GM12878 (cell line): ENCODE measurements around the gene CFL2. TPM values are rescaled to one million over a fixed set of nuclear protein-coding genes. Genes with fewer than 3 reads are reported as not detected.

ENCODE experiments used
- ATAC-seq: fragments of 200-7000 bp; cut with Tn5 transposase; 3 replicates; pipeline ENCODE4 v1.9.1; 2020; ENCODE audit warnings: mild to moderate bottlenecking, moderate library complexity
- BruUV-seq: library from RNA; stranded (reverse); fragments of 400-500 nt; replicated peaks from 2 replicates; lab custom pipeline; 2021; lab: Mats Ljungman, UMichigan
- CTCF ChIA-PET: fragments of 300-600 bp; sonication (Branson Sonifier 250); formaldehyde crosslinking; extraction: SDS; loops from one replicate; lab custom pipeline; 2021; ENCODE audit warnings: inconsistent platforms; lab: Yijun Ruan, JAX
- POLR2A ChIA-PET: fragments of 350-600 bp; formaldehyde crosslinking; extraction: SDS; loops from one replicate; lab custom pipeline; 2021; ENCODE audit warnings: inconsistent platforms; lab: Charles Lee
- RAD21 ChIA-PET: fragments of 300-600 bp; sonication (Branson Sonifier 250); formaldehyde crosslinking; loops from one replicate; lab custom pipeline; 2023; ENCODE audit warnings: antibody characterized with exemption; ENCODE audit not compliant: unreplicated experiment; lab: Charles Lee
- SMC1A ChIA-PET: fragments of 300-600 bp; sonication (Branson Sonifier 250); formaldehyde crosslinking; loops from one replicate; lab custom pipeline; 2023; ENCODE audit not compliant: unreplicated experiment, uncharacterized antibody; lab: Charles Lee
- DNase-seq: peaks from one replicate; pipeline ENCODE4 v3.0.0-alpha.2; 2011; ENCODE audit warnings: low read depth, low spot score
- FAIRE-seq: peaks from 3 replicates; lab custom pipeline; 2011; peaks lifted over from hg19 to GRCh38; lab: Jason Lieb, UNC
- H2AFZ ChIP-seq: 2 replicates; pipeline ENCODE4 v1.6.0; 2011; ENCODE audit warnings: low read depth, low read length, control low read depth; ENCODE audit not compliant: control insufficient read depth
- H3K27ac ChIP-seq: 2 replicates; pipeline ENCODE4 v1.5.1; 2011; ENCODE audit warnings: control low read depth; ENCODE audit not compliant: control insufficient read depth, insufficient read depth
- H3K27me3 ChIP-seq, 2 experiments: replicated peaks in 1 of 2; 2 replicates each; pipeline versions ENCODE4 v1.6.0 to v1.6.1; 2011; ENCODE audit warnings: low read length in 1 of 2; ENCODE audit not compliant: control insufficient read depth in 2 of 2, insufficient read depth in 2 of 2
- H3K36me3 ChIP-seq, 2 experiments: 2 replicates each; pipeline ENCODE4 v1.5.1; 2011; ENCODE audit warnings: low read length in 1 of 2; ENCODE audit not compliant: control insufficient read depth in 2 of 2, insufficient read depth in 2 of 2
- H3K4me1 ChIP-seq: 2 replicates; pipeline ENCODE4 v1.6.1; 2011; ENCODE audit warnings: mild to moderate bottlenecking, low read length, moderate library complexity, mixed read lengths; ENCODE audit not compliant: control insufficient read depth, insufficient read depth
- H3K4me2 ChIP-seq: 2 replicates; pipeline ENCODE4 v1.6.0; 2011; ENCODE audit warnings: control low read depth; ENCODE audit not compliant: control insufficient read depth, insufficient read depth
- H3K4me3 ChIP-seq: fragments of 200-600 bp; sonication (generic); 2 replicates; pipeline ENCODE4 v1.5.1; 2016
- H3K79me2 ChIP-seq: 2 replicates; pipeline ENCODE4 v1.6.0; 2011; ENCODE audit warnings: low read length; ENCODE audit not compliant: control insufficient read depth, insufficient read depth
- H3K9ac ChIP-seq: 2 replicates; pipeline ENCODE4 v1.8.0; 2011; ENCODE audit warnings: low read length, control low read depth, mixed read lengths; ENCODE audit not compliant: control insufficient read depth, insufficient read depth
- H3K9me3 ChIP-seq: replicated peaks from 3 replicates; pipeline ENCODE4 v1.5.1; 2011; ENCODE audit warnings: mild to moderate bottlenecking, low read length; ENCODE audit not compliant: control insufficient read depth, insufficient read depth
- H4K20me1 ChIP-seq: 2 replicates; pipeline ENCODE4 v1.6.0; 2011; ENCODE audit not compliant: control insufficient read depth, insufficient read depth
- ASH2L ChIP-seq: fragments of 300-600, 200-600 bp; sonication (generic); IDR thresholded peaks from 2 replicates; pipeline ENCODE4 v1.6.1; 2017; ENCODE audit warnings: low read depth, mild to moderate bottlenecking, borderline replicate concordance
- BRCA1 ChIP-seq: IDR thresholded peaks from 2 replicates; pipeline ENCODE4 v1.6.1; 2011; ENCODE audit warnings: low read depth, low read length, improper control_type of control experiment
- CHD2 ChIP-seq: IDR thresholded peaks from 2 replicates; pipeline ENCODE4 v1.6.1; 2011; ENCODE audit warnings: low read depth, low read length, improper control_type of control experiment, borderline replicate concordance
- CREB1 ChIP-seq: IDR thresholded peaks from 2 replicates; pipeline ENCODE4 v1.6.1; 2012; ENCODE audit warnings: low read depth, mild to moderate bottlenecking, inconsistent platforms
- CREM ChIP-seq: IDR thresholded peaks from 2 replicates; pipeline ENCODE4 v1.6.1; 2014; ENCODE audit warnings: antibody characterized with exemption, low read depth
- DPF2 ChIP-seq: fragments of 450-650 bp; IDR thresholded peaks from 2 replicates; pipeline ENCODE4 v1.6.1; 2017; ENCODE audit warnings: mild to moderate bottlenecking
- FOXK2 ChIP-seq: fragments of 450-650 bp; IDR thresholded peaks from 2 replicates; pipeline ENCODE4 v1.6.1; 2017; ENCODE audit warnings: mild to moderate bottlenecking, moderate library complexity
- GATAD2B ChIP-seq: fragments of 450-650 bp; conservative IDR thresholded peaks from 2 replicates; pipeline ENCODE4 v1.6.1; 2017; ENCODE audit warnings: low read depth, mild to moderate bottlenecking, moderate library complexity
- HDAC6 ChIP-seq: fragments of 200-600 bp; sonication (generic); IDR thresholded peaks from one replicate; pipeline ENCODE4 v1.8.0; 2017; ENCODE audit warnings: antibody characterized with exemption; ENCODE audit not compliant: unreplicated experiment
- JUNB ChIP-seq: IDR thresholded peaks from 2 replicates; pipeline ENCODE4 v1.6.1; 2016; ENCODE audit warnings: antibody characterized with exemption, mild to moderate bottlenecking
- MEF2A ChIP-seq: IDR thresholded peaks from 2 replicates; pipeline ENCODE4 v1.6.1; 2011; ENCODE audit warnings: low read depth, mild to moderate bottlenecking, low read length, moderate library complexity; ENCODE audit not compliant: insufficient read depth
- NFYB ChIP-seq: IDR thresholded peaks from 2 replicates; pipeline ENCODE4 v1.6.1; 2011; ENCODE audit warnings: low read depth, mild to moderate bottlenecking, low read length, improper control_type of control experiment, moderate library complexity; ENCODE audit not compliant: insufficient read depth
- RUNX3 ChIP-seq: IDR thresholded peaks from 2 replicates; pipeline ENCODE4 v1.6.1; 2012; ENCODE audit warnings: low read length, inconsistent platforms
- SMAD1 ChIP-seq: fragments of 450-650 bp; IDR thresholded peaks from 2 replicates; pipeline ENCODE4 v1.6.1; 2018; ENCODE audit warnings: mild to moderate bottlenecking, low read depth; ENCODE audit not compliant: partially characterized antibody
- SPI1 ChIP-seq: IDR thresholded peaks from 2 replicates; pipeline ENCODE4 v1.6.1; 2011; ENCODE audit warnings: low read depth, mild to moderate bottlenecking, low read length, moderate library complexity, borderline replicate concordance; ENCODE audit not compliant: insufficient read depth
- TCF3 ChIP-seq: IDR thresholded peaks from 2 replicates; pipeline ENCODE4 v1.6.1; 2012; ENCODE audit warnings: low read depth, mild to moderate bottlenecking, low read length, borderline replicate concordance; ENCODE audit not compliant: insufficient read depth
- WRNIP1 ChIP-seq: IDR thresholded peaks from 2 replicates; pipeline ENCODE4 v1.6.1; 2011; ENCODE audit warnings: low read depth, low read length, improper control_type of control experiment, borderline replicate concordance
- WGBS: methylation state at CpG from one replicate; pipeline ENCODE4 v1.1.6; 2016; ENCODE audit warnings: low lambda C conversion rate; ENCODE audit not compliant: insufficient replicate concordance, insufficient coverage; ENCODE audit errors: missing lambda C conversion rate; 5-methylcytosine and 5-hydroxymethylcytosine counted together
- in situ Hi-C: fragments of 300-500 bp; cut with MboI; formaldehyde crosslinking; loops from 9 replicates; pipeline ENCODE4 v1.14.3; 2018; ENCODE audit warnings: mixed read lengths
- intact Hi-C: fragments of 100-400 bp; cut with micrococcal nuclease; formaldehyde crosslinking; loops from one replicate; pipeline ENCODE4 v1.14.2; 2022; ENCODE audit not compliant: unreplicated experiment
- polyA plus RNA-seq, 11 experiments: library from polyadenylated mRNA; depleted of rRNA in 4 of 11; unstranded in 6 of 11; stranded (reverse) in 5 of 11; fragments of >200 nt; fragmentation: Nextera tagmentation in 4 of 11; fragmentation: Illumina TruSeq in 1 of 11; extraction: Ambion mirVana in 4 of 11; extraction: Trizol in 1 of 11; gene quantifications; 1 replicate in 1 of 11; 2 replicates in 10 of 11; pipeline versions ENCODE4 v1.2.1 to v1.2.3, GENCODE V29; 2011 to 2016; ENCODE audit warnings: inconsistent platforms in 2 of 11, missing spikeins in 2 of 11, low read depth in 1 of 11
- total RNA-seq, 4 experiments: library from RNA; depleted of rRNA in 3 of 4; stranded (reverse); fragments of >200 nt in 3 of 4; fragmentation: Illumina TruSeq in 1 of 4; extraction: Trizol in 1 of 4; gene quantifications; 2 replicates each; pipeline versions ENCODE4 v1.2.1 to v1.2.3, GENCODE V29; 2013 to 2021
- TF ChIP-seq, protein P1 (sequence below), 3 experiments: IDR thresholded peaks in 2 of 3; conservative IDR thresholded peaks in 1 of 3; 2 replicates each; pipeline ENCODE4 v1.5.1; 2011; ENCODE audit warnings: low read depth in 3 of 3, low read length in 3 of 3, mild to moderate bottlenecking in 3 of 3, control low read depth in 2 of 3, moderate library complexity in 2 of 3, inconsistent platforms in 1 of 3, mixed read lengths in 1 of 3; ENCODE audit not compliant: control insufficient read depth in 2 of 3, insufficient read depth in 1 of 3; ENCODE audit errors: extremely low read depth in 1 of 3
- TF ChIP-seq, protein P2 (sequence below): fragments of 450-650 bp; conservative IDR thresholded peaks from 2 replicates; pipeline ENCODE4 v1.6.1; 2017; ENCODE audit warnings: mild to moderate bottlenecking, moderate library complexity
- TF ChIP-seq, protein P3 (sequence below): IDR thresholded peaks from 2 replicates; pipeline ENCODE4 v1.6.1; 2012; ENCODE audit warnings: low read depth, low read length, improper control_type of control experiment

The CFL2 gene
- total and polyA plus RNA-seq, 10 of the 15 experiments (the other 5 are each of a cell fraction or from before 2014, with no cell fraction given), result 4.7 to 13.4 (median 8.4) TPM

DNA sequence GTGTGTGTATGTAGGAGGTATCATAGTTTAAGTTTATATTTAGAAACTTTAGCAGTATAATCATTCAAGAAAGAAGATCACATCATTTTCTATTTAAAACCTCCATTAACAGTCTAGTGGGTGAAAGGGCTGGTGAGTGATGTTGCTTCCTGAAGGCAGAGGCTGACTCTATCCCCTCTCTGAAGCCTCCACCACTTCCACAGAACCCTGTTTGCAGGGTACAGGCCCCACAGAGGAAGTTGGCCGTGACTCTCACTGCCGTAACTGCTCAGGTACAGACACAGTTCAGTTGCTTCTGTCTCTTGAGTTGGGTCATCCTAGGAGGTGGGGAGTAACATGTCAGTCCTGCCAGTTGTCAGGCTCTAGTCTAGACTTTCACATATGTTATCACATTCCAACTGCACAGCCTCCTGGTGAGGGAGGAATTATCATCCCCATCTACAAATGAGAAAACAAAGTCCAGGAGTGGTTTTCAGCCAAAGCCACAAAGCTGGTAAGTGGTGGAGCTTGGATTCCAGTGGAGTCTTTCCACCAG, 31.5 kb downstream of the CFL2 start:
- Histone ChIP-seq H4K20me1 (no peaks in the 10 kb centered on the region), H3K9me3 (no peaks in the 10 kb centered on the region), H3K4me2 (no peak overlapping the region), H3K27me3 (no peaks in the 10 kb centered on the region), H3K79me2 (no peaks in the 10 kb centered on the region), H3K4me1 (no peaks in the 10 kb centered on the region), H2AFZ (peak overlapping the region; percentile 8), H3K9ac (no peak overlapping the region), H3K27ac (no peak overlapping the region), H3K4me3 (no peak overlapping the region), H3K36me3 (no peaks in the 10 kb centered on the region)
- FAIRE-seq (no peak), DNase-seq (no peak), ATAC-seq (peak; percentile 90)
- ChIA-PET CTCF (interaction anchor here (1.8 kb wide), 1 partner anchor 40 kb away, joined by 8 read pairs; no protein-coding TSS in a partner anchor), POLR2A (no interaction called here), RAD21 (no interaction called here), SMC1A (no interaction called here)
- 0% methylated on average over 2 of the region's 2 CpGs for WGBS
- in situ Hi-C loops, result no loop called here
- intact Hi-C loops, result no loop called here
- BruUV-seq, result no TSS peak
- TF ChIP-seq ASH2L, result no peak
- peak; percentile 36; the same call in 1 of the 2 replicates for TF ChIP-seq JUNB
- TF ChIP-seq, protein P1, sequence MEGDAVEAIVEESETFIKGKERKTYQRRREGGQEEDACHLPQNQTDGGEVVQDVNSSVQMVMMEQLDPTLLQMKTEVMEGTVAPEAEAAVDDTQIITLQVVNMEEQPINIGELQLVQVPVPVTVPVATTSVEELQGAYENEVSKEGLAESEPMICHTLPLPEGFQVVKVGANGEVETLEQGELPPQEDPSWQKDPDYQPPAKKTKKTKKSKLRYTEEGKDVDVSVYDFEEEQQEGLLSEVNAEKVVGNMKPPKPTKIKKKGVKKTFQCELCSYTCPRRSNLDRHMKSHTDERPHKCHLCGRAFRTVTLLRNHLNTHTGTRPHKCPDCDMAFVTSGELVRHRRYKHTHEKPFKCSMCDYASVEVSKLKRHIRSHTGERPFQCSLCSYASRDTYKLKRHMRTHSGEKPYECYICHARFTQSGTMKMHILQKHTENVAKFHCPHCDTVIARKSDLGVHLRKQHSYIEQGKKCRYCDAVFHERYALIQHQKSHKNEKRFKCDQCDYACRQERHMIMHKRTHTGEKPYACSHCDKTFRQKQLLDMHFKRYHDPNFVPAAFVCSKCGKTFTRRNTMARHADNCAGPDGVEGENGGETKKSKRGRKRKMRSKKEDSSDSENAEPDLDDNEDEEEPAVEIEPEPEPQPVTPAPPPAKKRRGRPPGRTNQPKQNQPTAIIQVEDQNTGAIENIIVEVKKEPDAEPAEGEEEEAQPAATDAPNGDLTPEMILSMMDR (IDR thresholded peaks at IDR 0.05 in 2 of 3, conservative IDR thresholded peaks at IDR 0.05 in 1 of 3; ENCODE audit: control insufficient read depth in 2 of 3, extremely low read depth in 1 of 3, insufficient read depth in 1 of 3, low read depth in 3 of 3, low read length in 3 of 3), result no peak
- no peak for TF ChIP-seq FOXK2
- TF ChIP-seq HDAC6, result no peak
- TF ChIP-seq DPF2, result no peak
- no peak for TF ChIP-seq CHD2
- TF ChIP-seq CREB1, result peak; percentile 48; the same call in 1 of the 2 replicates
- TF ChIP-seq CREM, result peak; percentile 44; the same call in 1 of the 2 replicates
- no peak for TF ChIP-seq WRNIP1
- TF ChIP-seq GATAD2B, result no peak
- no peak for TF ChIP-seq BRCA1
- TF ChIP-seq, protein P2, sequence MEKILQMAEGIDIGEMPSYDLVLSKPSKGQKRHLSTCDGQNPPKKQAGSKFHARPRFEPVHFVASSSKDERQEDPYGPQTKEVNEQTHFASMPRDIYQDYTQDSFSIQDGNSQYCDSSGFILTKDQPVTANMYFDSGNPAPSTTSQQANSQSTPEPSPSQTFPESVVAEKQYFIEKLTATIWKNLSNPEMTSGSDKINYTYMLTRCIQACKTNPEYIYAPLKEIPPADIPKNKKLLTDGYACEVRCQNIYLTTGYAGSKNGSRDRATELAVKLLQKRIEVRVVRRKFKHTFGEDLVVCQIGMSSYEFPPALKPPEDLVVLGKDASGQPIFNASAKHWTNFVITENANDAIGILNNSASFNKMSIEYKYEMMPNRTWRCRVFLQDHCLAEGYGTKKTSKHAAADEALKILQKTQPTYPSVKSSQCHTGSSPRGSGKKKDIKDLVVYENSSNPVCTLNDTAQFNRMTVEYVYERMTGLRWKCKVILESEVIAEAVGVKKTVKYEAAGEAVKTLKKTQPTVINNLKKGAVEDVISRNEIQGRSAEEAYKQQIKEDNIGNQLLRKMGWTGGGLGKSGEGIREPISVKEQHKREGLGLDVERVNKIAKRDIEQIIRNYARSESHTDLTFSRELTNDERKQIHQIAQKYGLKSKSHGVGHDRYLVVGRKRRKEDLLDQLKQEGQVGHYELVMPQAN, result no peak
- TF ChIP-seq MEF2A, result peak; percentile 63; the same call in 1 of the 2 replicates
- no peak for TF ChIP-seq TCF3
- TF ChIP-seq NFYB, result no peak
- TF ChIP-seq SMAD1, result no peak
- TF ChIP-seq, protein P3, sequence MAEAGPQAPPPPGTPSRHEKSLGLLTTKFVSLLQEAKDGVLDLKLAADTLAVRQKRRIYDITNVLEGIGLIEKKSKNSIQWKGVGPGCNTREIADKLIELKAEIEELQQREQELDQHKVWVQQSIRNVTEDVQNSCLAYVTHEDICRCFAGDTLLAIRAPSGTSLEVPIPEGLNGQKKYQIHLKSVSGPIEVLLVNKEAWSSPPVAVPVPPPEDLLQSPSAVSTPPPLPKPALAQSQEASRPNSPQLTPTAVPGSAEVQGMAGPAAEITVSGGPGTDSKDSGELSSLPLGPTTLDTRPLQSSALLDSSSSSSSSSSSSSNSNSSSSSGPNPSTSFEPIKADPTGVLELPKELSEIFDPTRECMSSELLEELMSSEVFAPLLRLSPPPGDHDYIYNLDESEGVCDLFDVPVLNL, result no peak
- TF ChIP-seq SPI1, result peak; percentile 26; the same call in 1 of the 2 replicates
- peak; percentile 7; the same call in 1 of the 2 replicates for TF ChIP-seq RUNX3
